Parathyroid adenoma (tissue), 2 donors: ENCODE measurements around the gene FRS3.

ENCODE experiments used
- H2AFZ ChIP-seq: fragments of 300-600 bp; sonication (generic); one replicate; pipeline ENCODE4 v1.7.0; 2017; ENCODE audit warnings: antibody characterized with exemption, mild to moderate bottlenecking
- H3K27ac ChIP-seq: fragments of 300-600 bp; sonication (generic); one replicate; pipeline ENCODE4 v1.7.0; 2017
- H3K27me3 ChIP-seq: fragments of 300-600 bp; sonication (generic); one replicate; pipeline ENCODE4 v1.7.0; 2017; ENCODE audit warnings: low read length; ENCODE audit not compliant: control insufficient read depth, insufficient read depth
- H3K36me3 ChIP-seq: fragments of 300-600 bp; sonication (generic); one replicate; pipeline ENCODE4 v1.7.0; 2017; ENCODE audit warnings: low read length; ENCODE audit not compliant: control insufficient read depth, insufficient read depth
- H3K4me1 ChIP-seq: fragments of 300-600 bp; sonication (generic); one replicate; pipeline ENCODE4 v1.7.0; 2017; ENCODE audit warnings: control low read depth
- H3K4me2 ChIP-seq: fragments of 300-600 bp; sonication (generic); one replicate; pipeline ENCODE4 v1.7.0; 2017; ENCODE audit warnings: low read length
- H3K4me3 ChIP-seq: fragments of 300-600 bp; sonication (generic); one replicate; pipeline ENCODE4 v1.7.0; 2017; ENCODE audit warnings: low read depth, low read length
- H3K79me2 ChIP-seq: fragments of 300-600 bp; sonication (generic); one replicate; pipeline ENCODE4 v1.7.0; 2017; ENCODE audit warnings: control low read depth
- H3K9ac ChIP-seq: fragments of 300-600 bp; sonication (generic); one replicate; pipeline ENCODE4 v1.7.0; 2017; ENCODE audit warnings: mild to moderate bottlenecking
- H3K9me3 ChIP-seq: fragments of 300-600 bp; sonication (generic); one replicate; pipeline ENCODE4 v1.7.0; 2017; ENCODE audit warnings: low read length; ENCODE audit not compliant: control insufficient read depth
- CTCF ChIP-seq: fragments of 300-600 bp; sonication (generic); IDR thresholded peaks from one replicate; pipeline ENCODE4 v1.7.0; 2017; ENCODE audit warnings: antibody characterized with exemption, mild to moderate bottlenecking
- donor health status: primary hyperparathyroidism.

FRS3 gene

GRCh38 chr6:41727705-41728072, 52.0 kb downstream of the FRS3 start:
- no peaks in the 10 kb centered on the region for H3K36me3 ChIP-seq
- no peak overlapping the region for H3K4me2 ChIP-seq
- H3K9me3 ChIP-seq, result no peaks in the 10 kb centered on the region
- TF ChIP-seq CTCF, result no peak
- no peak overlapping the region for H3K9ac ChIP-seq
- no peaks in the 10 kb centered on the region for H3K27me3 ChIP-seq
- no peak overlapping the region for H3K4me3 ChIP-seq
- peaks cover 35% of the 10 kb centered on the region for H3K4me1 ChIP-seq
- peaks cover 84% of the 10 kb centered on the region for H3K79me2 ChIP-seq
- H3K27ac ChIP-seq, result no peak overlapping the region
- no peak overlapping the region for H2AFZ ChIP-seq

GRCh38 chr6:41726876-41727275, 52.8 kb downstream of the FRS3 start:
- peaks cover 90% of the 10 kb centered on the region for H3K79me2 ChIP-seq
- H3K9ac ChIP-seq, result no peak overlapping the region
- no peak overlapping the region for H2AFZ ChIP-seq
- peaks cover 33% of the 10 kb centered on the region for H3K4me1 ChIP-seq
- H3K9me3 ChIP-seq, result no peaks in the 10 kb centered on the region
- H3K4me2 ChIP-seq, result no peak overlapping the region
- TF ChIP-seq CTCF, result no peak
- no peaks in the 10 kb centered on the region for H3K27me3 ChIP-seq
- H3K27ac ChIP-seq, result no peak overlapping the region
- no peaks in the 10 kb centered on the region for H3K36me3 ChIP-seq
- no peak overlapping the region for H3K4me3 ChIP-seq

- no peak for TF ChIP-seq CTCF
- Histone ChIP-seq H3K9ac (no peak overlapping the region), H3K4me3 (no peak overlapping the region), H3K27me3 (no peaks in the 10 kb centered on the region), H3K9me3 (no peaks in the 10 kb centered on the region), H3K4me1 (peaks cover 20% of the 10 kb centered on the region), H3K79me2 (peaks cover 87% of the 10 kb centered on the region), H3K36me3 (no peaks in the 10 kb centered on the region), H3K4me2 (peak overlapping the region; percentile 4), H3K27ac (peak overlapping the region; percentile 12), H2AFZ (no peak overlapping the region)
Observed at GRCh38 chr6:41724586-41725501, 54.9 kb downstream of the FRS3 start.

GRCh38 chr6:41724228-41724580, 55.5 kb downstream of the FRS3 start:
- Histone ChIP-seq H3K27ac (peak overlapping the region; percentile 12), H3K9ac (no peak overlapping the region), H3K4me2 (peak overlapping the region; percentile 4), H3K27me3 (no peaks in the 10 kb centered on the region), H3K4me1 (peaks cover 14% of the 10 kb centered on the region), H3K36me3 (no peaks in the 10 kb centered on the region), H3K79me2 (peaks cover 86% of the 10 kb centered on the region), H3K4me3 (no peak overlapping the region), H3K9me3 (no peaks in the 10 kb centered on the region), H2AFZ (no peak overlapping the region)
- no peak for TF ChIP-seq CTCF
